NCI-H2107 treated with DMSO at 0.1 percent for 48 hours (cell line): ENCODE data around the gene ASNSD1.
"Not testable (repeated sequence)": the region's sequence is repeated elsewhere in the genome, so short reads cannot be mapped to it uniquely, and the experiment has no call there.

Experiments
- DNase-seq: peaks from one replicate; lab custom pipeline; 2025; ENCODE audit not compliant: unreplicated experiment; lab: John Stamatoyannopoulos, UW

The ASNSD1 gene

DNA sequence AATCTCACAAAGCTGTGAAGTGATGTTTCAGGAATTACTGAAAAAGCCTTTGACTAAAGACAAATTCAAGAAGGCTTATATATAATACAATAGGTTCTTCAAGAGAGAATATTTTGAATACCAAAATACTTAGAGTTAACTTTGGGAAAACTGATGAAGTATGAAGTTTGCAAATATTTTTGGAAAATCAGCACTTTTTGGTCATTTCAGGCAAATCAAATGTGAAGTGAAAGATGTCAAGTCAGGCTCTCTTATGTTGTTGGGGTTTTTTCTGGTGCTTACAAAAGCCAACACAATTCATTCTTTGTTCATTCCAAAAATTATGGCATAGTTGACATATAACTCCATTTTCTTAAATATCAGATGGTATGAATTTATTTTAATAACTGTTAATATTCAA, 14.7 kb upstream of the ASNSD1 start:
- no peak for DNase-seq

- DNase-seq: no peak
These were observed 12.3 kb upstream of the ASNSD1 start for GRCh38 chr2:189648846-189649509.

- no peak for DNase-seq
These were observed 10.0 kb upstream of the ASNSD1 start for GRCh38 chr2:189651284-189651683.

DNA sequence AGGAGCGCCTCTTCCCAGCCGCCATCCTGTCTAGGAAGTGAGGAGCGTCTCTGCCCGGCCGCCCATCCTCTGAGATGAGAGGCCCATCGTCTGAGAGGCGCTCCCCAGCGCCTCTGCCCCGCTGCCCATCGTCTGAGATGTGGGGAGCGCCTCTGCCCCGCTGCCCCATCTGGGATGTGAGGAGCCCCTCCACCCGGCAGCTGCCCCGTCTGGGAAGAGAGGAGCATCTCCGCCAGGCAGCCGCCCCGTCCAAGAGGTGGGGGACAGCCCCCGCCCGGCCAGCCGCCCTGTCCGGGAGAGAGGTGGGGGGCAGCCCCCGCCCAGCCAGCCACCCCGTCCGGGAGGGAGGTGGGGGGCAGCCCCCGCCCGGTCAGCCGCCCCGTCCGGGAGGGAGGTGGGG, 7.8 kb upstream of the ASNSD1 start:
- not testable (repeated sequence) for DNase-seq

DNA sequence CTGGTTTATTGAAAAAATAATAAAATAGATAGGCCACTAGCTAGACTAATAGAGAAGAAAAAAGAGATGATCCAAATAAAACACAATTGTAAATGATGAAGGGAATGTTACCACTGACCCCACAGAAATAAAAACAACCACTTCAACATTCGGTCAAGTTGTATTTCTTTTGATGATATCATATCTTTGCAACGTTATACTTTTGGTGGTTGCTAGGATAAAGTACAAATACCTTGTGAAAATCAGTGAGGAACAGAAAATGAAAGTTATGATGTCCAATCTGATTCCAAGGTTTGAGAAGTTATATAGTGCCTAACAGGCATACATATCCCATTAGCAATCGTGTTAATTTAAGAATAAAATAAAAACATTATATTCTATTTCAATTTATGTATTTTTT, 6.6 kb upstream of the ASNSD1 start:
- DNase-seq: no peak

DNA sequence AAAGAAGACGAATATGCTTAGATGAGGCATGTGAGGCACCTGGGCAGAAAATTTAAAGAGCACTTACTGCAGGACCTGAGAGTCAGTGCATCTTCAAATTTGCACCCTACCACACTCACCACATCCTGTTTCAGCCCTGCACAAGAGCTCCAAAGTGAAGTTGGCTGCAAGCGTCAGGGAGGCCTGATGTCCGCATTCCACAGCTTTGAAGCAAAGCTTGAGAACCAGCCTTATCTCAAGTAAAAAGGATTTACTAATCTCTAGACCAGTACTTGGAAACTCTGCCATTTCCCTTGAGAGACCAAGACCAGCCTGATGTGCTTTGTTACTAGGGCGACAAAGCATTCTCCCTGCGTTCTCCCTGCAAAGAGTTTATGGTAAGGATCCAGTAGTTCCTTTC, 3.4 kb upstream of the ASNSD1 start:
- no peak for DNase-seq

- no peak for DNase-seq
These were observed 2.7 kb upstream of the ASNSD1 start for GRCh38 chr2:189658306-189659212.

- no peak for DNase-seq
These were observed 1.5 kb upstream of the ASNSD1 start for GRCh38 chr2:189659734-189660133.

DNA sequence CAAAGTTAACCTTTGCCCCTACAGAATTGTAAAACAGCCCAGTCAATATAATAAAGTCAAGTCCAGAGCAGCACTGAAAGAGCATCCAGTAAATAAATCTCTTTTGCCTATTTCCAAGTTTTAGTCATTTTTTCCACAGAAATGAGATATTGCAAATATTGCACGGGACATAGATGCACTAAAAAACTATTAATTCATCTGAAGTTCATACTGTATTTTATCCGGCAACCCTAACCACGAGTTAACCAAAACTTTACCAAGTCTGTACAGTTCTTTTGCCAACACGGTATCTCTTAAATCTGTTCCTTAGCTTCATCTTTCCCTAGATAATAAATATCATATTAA, 484 bp upstream of the ASNSD1 start:
- DNase-seq: no peak

GRCh38 chr2:189661957-189662321, 680 bp downstream of the ASNSD1 start:
- DNase-seq: no peak

DNA sequence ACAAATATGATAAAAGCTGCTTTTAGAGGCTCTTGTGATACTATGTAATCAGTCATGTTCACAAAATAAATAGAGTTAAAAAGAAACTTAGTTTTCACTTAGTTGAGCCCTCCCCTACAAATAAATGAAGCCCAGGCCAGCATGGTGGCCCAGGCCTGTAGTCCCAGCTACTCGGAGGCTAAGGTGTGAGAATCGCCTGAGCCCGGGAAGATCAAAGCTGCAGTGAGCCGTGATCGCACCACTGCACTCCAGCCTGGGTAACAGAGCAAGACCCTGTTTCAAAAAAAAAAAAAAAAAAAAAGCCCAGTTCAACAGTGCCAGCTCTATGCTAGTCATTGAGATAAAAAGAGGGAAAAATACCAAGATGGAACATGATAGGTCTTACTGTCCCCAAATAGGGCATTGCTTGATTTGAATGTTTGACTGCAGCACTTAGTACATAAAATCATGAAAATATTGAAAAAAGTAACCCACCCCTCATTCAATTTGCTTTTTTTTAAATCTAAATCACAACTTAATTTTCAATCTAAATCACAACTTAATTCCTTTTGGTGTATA, 1.5 kb downstream of the ASNSD1 start:
- DNase-seq: no peak

DNA sequence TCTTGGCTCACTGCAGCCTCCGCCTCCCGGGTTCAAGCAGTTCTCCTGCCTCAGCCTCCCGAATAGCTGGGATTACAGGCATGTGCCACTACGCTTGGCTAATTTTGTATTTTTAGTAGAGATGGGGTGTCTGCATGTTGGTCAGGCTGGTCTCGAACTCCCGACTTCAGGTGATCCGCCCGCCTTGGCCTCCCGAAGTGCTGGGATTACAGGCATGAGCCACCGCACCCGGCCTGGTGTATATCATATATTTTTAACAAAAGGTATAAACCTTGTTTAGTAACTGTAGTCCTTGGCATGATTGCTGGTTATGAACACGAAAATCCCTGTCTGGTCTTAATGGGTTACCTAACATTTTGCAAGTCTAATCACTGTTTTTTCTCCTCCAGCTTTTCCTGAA, 2.1 kb downstream of the ASNSD1 start:
- not testable (repeated sequence) for DNase-seq

DNA sequence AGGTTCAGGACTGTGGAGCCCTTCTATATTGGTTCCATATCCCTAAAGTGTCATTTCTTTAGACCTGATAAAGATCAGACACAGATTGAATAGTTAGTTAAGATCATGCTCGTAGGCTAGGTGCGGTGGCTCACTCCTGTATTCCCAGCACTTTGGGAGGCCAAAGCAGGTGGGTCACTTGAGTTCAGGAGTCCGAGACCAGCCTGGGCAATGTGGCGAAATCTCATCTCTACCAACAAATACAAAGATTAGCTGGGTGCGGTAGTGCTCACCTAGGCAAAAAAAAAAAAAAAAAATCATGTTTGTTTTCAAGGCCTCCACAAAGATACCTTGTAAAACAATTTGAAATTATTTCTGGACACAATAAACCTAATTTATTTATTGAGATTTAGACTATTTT, 8.7 kb downstream of the ASNSD1 start:
- no peak for DNase-seq

GRCh38 chr2:189673661-189674373, 12.6 kb downstream of the ASNSD1 start:
- DNase-seq: no peak

- no peak for DNase-seq
These were observed 13.3 kb downstream of the ASNSD1 start, which contains the start of gene ANKAR for GRCh38 chr2:189674374-189675112. ANKAR (plus strand) TSS chr2:189674670; CDS start chr2:189676491, 1,821 bp downstream.

- no peak for DNase-seq
These were observed 15.2 kb downstream of the ASNSD1 start for GRCh38 chr2:189676471-189676870.

- DNase-seq: no peak
These were observed 18.0 kb downstream of the ASNSD1 start for GRCh38 chr2:189679226-189679625.

DNA sequence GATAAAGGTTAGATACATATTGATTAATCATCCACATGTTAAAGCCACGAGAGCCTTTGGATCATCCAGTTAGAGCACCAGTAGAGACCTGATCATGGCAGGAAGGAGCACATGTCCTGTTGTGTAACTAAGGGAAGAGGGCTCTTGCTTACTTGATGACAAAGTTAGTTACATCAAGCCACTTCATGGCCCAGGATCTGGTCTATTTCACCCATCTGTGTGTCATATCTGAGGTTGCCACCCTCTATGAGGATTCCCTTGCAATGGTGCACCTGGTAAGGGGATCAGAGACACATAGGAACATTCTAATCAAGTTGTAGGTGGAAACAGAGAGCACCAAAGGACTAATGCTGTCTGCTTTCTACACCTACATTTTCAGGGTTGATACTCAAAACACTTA, 19.9 kb downstream of the ASNSD1 start:
- DNase-seq: no peak

DNA sequence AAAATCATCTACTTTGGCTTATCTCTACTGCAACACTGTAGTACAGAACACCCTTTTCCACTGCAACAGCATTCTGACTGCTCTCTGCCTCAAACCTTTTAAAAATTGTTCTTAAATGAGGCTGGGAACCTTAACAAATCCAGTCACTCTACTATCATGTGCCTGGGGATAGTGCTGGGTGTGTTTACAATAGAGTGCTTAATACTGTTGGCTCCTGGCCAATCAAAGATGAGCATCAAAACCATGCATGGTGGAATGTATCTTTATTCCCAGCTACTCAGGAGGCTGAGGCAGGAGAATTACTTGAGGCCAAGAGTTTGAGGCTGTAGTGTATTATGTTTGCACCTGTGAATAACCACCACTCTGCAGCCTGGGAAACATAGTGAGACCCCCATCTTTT, 20.6 kb downstream of the ASNSD1 start:
- DNase-seq: no peak

GRCh38 chr2:189683348-189683747, 22.1 kb downstream of the ASNSD1 start:
- no peak for DNase-seq

DNA sequence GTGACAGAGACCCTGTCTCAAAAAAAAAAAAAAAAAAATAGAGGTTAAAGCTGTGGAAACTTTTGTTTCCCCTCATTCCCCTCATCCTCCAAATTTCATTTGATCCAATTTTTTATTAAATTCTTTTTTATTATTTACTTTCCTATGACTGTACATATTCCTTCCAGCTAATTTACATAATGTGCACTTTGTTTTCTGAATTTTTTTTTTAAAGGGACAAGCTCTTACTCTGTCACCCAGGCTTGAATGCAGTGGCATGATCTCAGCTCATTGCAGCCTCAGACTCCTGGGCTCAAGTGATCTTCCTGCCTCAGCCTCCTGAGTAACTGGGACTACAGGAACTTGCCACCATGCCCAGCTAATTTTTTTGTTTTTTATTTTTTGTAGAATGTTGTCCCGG, 23.6 kb downstream of the ASNSD1 start:
- no peak for DNase-seq
